ENCODE measurements around the gene DNAH17.

DNAH17 gene

DNA sequence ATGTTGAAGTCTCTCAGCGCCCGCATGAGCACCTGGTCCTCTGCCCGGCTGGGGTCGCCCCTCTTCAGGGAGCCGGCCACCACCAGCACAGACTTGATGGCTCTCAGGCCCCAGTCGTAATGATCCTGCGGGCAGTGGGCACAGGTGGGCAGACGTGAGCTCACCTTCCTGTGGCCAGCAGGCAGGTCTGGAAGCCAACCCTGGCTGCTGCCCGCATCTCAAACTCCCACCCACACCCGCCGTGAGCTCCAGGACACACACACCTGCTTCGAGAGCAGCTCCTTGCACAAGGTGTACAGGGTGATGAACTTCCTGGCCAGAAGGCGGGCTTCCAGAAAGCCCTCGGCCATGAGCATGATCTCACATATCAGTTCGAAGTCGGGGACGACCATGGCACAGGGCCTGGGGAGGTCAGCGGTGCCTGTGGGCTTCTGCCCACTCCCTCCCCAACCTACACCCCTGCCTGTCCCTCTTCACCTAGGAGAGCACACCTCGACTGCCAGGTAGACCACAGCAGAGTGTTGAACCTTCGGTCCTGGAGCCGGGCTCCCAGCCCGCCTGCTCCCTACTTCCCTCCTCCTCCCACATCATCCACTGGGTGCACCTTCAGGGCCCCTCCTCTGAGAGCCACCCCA, 82.4 kb downstream of the DNAH17 start:
- DNase-seq, result no peak

DNA sequence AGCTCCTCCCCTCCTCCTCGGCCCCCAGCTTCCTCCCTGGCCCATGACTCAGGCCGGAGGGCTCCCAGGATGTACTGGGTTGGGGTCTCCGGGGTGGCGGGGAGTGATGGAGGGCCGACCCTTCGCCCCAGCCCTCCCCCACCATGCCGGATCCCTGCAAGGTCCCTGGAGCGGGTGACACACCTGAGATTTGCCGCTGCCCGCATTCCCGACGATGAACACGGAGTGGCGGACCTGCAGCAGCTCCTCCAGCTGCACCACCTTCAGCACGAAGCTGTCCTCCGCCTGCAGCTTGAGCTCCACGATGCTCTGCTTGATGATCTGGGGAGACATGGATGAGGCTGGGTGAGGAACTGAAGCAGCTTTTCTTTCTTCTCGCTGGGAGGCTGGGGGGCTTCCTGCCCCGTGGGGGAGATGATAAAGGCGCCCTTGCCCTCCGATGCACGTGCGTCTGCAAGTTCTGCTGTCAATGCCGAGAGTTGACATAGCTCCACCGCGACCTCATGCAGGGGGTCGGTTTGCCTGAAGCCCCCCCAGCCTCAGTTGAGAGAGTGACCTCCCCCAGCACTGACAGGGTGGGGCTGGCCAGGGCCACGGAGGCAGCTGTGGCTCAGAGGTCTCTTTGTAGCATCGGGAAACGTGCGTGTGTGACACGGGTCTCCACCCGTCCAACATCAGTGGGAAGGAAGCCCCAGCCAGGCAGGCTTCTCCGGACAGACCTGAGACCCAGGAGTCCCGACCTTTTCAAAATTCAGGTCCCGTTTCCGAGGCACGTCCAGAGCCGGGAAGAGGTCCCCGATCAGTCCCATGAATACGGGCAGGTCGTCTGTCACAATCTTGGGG, 83.1 kb downstream of the DNAH17 start:
- no peak for DNase-seq

DNA sequence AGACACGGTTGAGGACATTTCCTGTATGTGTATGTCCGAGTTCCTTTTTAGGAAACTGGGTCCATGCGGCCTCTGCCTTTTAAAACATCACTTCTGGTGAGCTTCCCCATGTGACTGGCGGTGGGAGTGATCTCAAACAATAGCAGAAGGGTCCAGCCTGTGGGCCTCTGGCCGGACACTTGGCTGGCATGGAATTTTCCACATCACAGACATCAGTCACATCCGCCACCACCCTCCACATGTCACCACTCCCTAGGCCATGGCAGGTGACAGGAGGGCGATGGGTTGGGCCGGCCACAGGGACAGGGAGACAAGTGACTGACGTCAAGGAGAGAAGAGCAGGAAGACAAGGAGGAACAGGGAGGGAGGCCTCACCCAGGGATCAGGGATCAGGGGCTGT, 83.7 kb downstream of the DNAH17 start:
- no peak for DNase-seq

DNA sequence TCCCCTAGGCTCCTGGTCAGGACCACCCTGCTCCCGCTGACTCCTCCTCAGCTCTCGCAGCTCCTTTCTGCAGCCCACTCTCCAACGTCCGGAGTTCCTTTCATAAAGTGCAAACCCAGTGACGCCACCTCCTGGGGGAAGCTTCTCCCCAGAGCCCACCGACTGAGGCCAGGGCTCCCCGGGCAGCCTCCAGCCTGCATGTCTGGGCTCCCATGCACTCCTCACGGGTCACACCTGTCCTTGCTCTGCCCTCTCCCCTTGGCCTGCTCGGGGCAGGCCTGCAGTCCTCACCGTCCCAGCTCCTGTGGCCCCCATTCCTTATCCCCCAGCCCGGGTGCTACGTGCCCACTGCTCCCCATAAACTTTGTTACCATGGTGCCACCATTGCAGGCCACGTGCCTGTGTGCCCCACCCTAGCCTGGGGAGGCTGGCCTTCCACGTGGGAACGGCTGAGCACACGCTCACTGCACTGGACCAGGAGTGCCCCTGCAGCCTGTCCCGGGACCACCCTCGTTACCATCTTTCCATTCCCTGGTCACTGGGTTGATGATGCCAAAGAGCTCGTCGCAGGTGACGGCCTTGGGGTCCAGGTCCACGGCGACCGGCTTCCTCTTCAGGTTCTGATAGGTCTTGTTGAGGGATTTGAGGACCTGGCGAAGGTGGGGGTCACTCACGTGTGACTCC, 84.9 kb downstream of the DNAH17 start:
- no peak for DNase-seq

DNA sequence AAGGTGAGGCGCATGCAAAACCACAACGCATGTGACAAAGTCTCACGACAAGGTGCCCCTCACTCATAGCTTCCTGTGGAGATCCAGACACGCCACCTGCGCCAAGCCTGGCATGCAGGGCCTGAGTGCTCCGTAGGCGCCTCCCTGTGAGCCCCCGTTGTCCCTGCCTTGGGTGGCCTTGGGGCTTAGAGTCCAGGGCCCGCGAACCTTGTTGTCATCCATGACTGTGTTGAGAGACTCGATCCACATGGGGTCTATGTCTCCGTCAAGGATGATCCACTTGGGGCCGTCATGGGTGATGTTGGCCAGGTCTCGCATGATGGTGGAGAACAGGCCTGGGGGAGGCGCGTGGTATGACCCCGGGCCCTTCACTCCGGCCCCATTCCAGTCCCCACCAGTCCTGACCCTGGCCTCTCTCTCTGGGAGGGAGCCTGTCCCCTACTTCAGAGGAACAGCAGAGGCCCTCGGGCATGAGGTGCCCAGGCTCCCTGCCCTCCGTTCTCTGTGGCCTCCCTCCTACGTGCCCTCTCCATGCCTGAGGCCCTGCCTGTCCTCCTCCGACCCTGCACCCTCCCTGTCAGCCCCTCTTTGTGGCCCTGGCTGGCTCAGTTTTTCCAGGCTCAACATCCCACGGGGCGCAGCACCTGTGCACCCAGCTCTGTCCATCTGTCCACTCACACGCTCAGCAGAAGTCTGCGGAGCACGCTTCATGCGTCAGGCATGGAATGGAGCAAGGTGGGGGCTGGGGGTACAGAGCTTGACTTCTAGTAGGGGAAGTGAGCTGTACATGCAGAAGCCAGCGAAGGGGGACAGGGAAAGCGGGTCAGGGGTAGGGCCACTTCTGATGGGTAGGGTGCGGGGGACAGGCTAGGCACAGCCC, 85.7 kb downstream of the DNAH17 start:
- DNase-seq, result no peak

DNA sequence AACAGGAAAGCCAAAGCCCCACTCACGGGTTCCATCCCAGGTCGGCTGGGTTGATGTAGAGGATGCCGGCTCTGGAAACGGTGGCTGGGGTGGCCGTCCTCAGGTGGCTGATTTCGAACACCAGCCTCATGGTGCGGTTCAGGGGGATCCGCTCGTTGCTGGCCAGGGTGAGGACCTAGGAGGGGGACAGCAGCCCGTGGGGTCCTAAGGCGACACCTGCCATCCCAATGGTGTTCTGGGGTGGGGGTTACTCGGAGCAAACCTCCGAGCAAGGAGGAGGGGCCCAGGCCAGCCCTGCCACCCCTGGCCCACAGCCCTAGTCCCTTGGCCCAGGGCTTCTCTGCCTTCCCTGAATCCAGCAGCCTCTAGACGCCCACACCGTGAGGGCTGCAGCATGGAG, 86.5 kb downstream of the DNAH17 start:
- DNase-seq, result no peak

DNA sequence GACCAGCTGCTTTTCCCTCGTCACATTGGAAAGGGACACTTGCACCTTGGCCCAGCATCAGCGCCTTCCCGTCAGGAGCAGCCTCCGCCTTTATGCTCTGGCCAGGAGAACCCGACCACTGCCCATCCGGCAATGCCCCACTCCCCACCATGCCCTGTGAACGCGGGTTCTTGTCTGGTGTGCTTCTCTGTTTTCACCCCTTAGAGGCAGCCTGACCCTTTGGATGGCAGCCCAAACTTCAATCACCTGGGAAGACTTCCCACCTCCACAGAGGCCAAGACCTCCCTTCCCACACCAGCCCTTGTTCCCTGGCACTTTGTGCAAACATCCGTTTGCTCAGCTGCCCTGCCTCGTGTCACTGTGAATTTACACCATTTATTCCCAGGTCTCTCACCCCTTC, 87.0 kb downstream of the DNAH17 start:
- DNase-seq, result no peak

DNA sequence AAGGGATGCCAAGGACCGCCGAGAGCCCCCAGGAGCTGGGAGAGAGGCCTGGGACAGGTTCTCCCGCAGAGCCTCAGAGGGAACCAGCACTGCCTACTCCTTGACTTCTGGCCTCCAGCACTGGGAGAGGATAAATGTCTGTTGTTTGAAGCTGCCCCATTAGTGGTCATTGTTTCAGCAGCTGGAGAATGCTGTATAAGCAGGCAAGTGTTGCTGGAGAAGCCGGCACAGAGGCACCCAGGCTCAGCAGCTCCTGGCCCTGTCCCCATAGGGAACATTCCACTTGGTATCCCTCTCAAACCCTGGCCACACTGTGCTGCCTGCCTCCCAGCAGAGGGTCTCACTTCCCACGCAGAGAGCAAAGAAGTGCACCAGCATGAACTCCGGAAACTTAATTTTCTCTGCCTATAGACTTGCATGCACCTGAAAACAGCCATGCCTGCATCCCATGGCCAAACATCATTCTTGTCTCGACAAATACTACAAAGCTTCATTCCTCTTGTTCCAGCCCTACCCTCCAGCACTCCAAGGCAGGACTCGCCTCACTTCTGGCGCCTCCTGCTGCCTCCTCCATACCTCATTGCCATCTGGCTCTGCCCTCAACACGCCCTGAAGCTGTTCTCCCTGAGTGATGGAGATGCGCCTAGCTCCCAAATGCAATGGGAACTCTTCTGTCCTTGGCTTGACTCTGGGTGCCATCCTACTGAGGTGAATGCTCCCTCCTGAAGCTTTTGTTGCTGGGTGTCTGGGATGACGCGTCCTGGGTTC, 88.1 kb downstream of the DNAH17 start:
- no peak for DNase-seq

DNA sequence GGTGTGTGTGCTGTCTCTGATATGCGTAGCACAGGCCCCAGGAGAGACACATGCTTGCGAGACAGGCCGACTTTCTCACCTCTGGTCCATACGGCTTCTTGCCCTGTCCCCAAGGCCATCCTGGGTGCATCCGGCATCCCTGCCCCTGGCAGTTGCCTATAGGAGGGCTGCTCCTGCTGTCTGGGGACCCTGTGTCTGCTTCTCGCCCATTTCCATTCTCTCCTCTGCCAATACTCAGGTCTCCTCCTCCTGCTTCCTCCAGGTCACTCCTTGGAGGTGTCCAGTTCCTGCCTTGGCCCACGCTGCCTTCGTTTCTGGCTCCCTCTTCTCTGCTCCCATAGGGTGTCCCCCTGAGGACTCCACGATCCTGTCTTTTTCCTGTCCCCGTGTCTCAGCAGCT, 89.0 kb downstream of the DNAH17 start:
- no peak for DNase-seq

DNA sequence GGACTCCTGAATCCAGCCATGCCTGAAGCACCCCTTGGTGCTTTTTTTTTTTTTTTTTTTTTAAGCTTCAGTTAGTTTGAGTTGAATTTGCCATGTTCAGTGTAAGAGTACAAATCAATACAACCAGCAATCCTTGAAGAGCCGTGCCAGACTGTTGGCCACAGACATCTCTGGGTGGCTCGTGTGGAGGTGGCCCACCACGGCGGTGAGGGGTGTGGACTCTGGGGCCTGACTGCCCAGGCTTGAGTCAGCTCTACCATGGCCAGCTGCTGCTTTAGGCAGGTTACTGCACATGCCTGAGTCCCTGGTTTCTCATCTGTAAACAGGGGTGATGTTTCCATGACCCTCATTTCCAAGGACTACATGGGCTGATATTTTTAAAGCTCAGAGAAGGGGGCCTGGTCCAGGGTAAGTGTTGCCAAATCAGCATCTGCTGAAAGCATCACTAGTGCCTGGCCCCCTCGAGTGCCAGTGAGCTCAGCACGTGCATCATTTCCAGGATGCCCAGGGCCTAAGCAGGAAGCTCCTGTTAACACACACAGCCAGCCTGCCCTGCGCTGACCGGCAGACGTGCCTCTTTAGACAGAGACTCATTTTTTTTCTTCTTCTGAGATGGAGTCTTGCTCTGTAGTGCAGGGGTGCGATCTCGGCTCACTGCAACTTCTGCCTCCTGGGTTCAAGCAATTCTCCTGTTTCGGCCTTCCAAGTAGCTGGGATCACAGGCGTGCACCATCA, 90.1 kb downstream of the DNAH17 start:
- DNase-seq, result no peak

DNA sequence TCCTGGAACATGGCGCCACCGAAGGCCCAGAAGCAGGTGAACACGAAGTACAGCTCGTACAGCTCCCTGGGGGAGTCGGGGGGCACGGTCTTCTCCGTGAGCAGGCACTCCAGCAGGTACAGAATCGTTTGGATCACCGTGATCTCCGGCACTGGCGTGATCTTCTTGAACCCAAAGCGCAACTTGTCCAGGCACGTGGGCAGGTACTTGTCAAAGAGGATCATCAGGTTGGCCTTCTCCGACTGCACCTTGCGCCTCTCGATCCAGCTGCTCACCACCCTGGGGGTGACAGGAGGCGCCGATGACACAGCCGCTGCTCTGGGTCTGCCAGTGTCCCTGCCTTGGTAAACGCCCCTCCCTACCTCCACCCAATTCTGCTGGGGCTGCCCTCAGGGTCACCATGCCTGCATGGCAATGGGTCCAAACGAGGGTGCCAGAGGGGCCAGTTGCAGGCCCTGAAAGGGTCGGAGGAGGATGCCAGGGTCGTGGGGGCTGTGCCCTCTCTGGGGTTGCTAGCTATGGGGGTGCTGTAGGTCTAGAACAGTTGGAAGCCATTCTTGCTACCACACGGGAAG, 90.9 kb downstream of the DNAH17 start:
- DNase-seq, result no peak

DNA sequence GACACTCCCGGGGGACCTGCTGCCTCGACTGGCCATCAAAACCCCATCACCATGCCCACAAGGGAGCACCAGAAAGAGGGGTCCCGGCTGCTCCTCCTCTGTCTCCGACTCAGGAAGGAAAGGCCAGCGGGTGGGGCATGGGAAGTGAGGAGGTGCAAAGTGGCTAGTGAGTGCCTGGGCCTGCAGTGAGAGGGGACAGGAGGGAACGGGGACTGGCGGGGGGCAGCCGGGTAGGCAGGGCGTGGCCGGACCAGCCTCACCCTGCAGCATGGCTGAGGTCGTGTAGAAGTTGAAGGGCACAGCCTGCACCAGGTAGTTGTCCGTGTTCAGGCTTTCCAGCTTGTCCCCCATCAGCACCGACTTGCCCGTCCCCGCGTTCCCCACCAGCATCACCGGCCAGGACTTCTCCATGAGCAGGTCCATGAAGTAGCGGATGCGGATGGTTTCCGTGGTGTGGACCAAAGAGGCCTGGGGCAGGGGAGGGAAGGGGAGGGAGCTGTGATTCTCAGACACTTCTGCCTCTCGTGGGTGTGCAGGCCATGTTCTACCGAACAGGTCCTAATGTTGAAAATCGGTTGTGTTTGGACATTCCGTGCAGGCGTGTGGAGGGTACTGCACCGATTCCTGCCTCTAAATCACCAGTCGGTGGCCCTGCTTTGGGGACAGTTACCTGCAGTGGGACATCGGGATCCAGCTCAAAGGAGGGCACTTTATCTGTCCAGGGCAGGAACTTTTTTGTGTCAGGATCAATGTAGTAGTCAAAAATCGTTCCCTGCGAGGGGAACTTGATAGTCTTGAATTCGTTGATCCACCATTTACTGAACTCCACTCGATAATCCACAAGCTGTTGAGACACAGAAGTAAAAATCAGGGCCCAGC, 91.7 kb downstream of the DNAH17 start:
- DNase-seq, result no peak

DNA sequence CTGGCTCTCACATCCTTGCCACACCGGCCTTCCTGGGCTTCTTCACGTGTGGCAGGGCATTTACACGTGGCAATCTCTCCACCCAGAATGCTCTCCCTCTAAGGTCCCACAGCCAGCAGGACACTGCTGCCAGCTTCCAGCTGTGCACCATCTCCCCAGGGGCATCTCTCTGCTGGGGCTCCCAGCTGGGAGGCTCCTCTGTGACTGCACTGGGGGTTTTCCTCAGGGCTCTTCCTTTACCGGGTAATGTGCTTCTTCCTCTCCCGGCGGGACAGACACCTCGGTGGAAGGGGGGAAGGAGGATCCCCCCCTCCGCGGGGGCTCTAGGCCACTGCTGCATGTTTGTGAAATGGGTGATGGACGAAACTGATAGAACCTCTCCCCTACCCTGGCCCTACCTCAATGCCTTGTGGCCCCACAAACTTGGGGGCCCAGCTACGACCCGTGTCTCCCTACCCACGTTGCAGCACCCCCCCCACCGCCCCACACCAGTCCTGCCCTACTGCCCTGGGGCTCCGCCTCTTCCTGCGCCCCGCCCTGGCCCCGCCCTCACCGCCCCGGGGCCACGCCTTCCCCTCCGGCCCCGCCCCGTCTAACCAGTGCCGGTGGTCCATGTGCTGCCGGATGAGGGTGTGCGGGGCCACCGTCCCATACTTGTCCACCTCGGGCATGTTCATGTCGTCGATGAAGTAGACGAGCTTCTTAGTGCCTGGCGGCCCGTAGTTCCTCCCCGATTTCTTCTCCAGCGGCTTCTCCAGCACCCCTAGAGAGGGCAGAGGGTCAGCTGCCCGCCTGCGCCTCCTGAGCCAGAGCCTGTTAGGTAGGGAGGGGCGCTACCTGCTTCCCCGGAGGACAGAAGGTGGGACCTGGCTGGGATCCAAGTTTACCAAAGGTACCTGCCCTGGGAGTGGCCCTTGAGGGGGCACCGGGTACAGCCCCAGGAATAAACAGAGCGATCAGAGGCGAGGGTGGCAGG, 92.6 kb downstream of the DNAH17 start:
- DNase-seq, result no peak

DNA sequence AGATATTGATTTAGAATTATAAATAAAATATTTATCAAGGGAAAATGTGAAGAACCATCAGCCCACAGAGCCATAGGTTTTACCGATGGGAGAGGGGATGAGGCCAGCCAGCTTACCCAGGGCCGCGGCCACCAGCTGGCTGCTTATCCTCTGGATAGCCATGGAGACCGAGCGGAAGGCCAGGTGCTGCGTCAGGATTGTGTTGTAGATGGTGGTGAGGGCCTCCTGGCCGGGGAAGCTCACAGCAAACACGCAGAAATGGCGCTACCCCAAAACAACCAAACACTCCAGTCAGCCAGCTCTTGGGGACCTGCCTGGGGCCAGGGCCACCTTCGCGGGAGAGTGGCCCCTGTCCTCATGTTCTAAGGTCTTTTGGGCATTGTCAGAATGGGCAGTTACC, 97.8 kb downstream of the DNAH17 start:
- no peak for DNase-seq

DNA sequence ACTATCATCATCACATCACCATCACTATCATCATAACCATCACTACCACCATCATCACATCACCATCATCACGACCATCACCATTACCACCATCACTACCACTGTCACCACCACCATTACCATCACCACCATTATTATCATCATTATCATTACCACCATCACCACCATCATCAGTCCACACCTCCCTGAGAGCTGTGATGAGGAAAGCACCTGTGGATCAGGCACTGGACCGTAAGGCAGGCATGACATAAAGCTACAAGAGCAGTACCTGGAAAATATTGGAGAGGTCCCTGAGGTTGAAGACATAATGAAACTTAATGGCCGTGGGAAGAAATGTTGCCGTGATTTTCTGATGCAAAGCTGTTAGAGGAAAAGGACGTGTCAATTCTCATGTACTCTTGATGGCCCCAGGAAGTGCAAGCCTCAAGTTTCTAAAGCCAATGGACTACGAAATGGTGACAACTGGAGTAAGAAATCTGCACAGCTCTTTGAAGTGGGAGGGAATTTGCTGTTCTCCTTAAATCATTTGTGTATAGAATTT, 98.4 kb downstream of the DNAH17 start:
- no peak for DNase-seq

DNA sequence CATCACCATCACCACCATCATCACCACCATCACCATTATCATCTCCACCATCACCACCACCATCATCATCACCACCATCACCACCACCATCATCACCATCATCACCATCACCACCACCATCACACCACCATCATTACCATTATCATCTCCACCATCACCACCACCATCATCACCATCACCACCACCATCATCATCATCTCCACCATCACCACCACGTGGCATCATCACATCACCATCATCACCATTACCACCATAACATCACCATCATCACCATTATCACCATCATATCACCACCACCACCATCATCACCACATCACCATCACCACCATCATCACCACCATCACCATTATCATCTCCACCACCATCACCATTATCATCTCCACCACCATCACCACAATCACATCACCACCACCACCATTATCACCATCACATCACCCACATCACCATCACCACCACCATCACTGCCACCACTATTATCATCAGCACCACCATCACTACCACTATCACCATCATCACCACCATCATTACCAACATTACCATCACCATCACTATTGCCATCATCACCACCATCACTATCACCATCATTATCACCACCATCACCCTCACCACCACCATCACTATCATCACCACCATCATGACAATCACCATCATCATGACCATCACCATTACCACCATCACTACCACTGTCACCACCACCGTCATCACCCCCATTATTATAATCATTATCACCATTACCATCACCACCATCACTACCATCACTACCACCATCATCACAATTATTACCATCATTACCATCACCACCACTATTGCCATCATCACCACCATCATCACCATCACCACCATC, 99.1 kb downstream of the DNAH17 start:
- DNase-seq, result no peak

DNA sequence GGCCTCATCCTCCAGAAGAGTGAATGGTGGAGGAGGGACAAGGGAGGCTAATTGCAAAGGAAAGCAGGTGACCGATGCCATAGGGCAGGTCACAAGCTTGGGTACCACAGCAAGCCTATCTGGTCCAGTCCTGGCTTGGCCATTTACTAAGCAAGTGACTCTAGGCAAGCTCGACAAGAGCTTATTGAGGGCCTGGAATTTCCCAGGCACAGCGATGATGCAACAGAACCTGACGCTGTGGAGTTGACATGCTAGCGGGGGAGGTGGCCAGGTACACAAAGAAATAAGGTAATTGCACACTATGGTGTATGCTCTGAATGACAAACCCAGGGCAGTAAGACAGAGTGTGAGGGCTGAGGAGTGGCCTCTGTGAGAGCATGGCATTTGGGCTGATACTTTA, 100.2 kb downstream of the DNAH17 start:
- no peak for DNase-seq

DNA sequence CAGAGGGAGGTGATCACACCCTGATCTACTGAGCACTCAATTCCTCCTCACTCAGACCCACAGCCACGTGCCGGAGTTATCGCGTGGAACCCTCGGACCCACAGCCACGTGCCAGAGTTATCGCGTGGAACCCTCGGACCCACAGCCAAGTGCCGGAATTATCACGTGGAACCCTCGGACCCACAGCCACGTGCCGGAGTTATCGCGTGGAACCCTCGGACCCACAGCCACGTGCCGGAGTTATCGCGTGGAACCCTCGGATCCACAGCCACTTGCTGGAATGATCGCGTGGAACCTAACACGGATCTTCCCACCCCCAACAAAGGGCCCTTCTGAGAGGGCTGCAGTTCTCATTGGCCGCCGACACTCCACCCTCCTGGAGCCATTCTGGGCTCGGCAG, 101.0 kb downstream of the DNAH17 start:
- DNase-seq, result no peak
